GM12878 (cell line): Measurements from ENCODE around the gene EPHB1. TPM values are rescaled to one million over a fixed set of nuclear protein-coding genes. Genes with fewer than 3 reads are reported as not detected.

Experiments used
- ATAC-seq: fragments of 200-7000 bp; cut with Tn5 transposase; 3 replicates; pipeline ENCODE4 v1.9.1; 2020; ENCODE audit warnings: mild to moderate bottlenecking, moderate library complexity
- BruUV-seq: library from RNA; stranded (reverse); fragments of 400-500 nt; replicated peaks from 2 replicates; lab custom pipeline; 2021; lab: Mats Ljungman, UMichigan
- CTCF ChIA-PET: fragments of 300-600 bp; sonication (Branson Sonifier 250); formaldehyde crosslinking; extraction: SDS; loops from one replicate; lab custom pipeline; 2021; ENCODE audit warnings: inconsistent platforms; lab: Yijun Ruan, JAX
- POLR2A ChIA-PET: fragments of 350-600 bp; formaldehyde crosslinking; extraction: SDS; loops from one replicate; lab custom pipeline; 2021; ENCODE audit warnings: inconsistent platforms; lab: Charles Lee
- RAD21 ChIA-PET: fragments of 300-600 bp; sonication (Branson Sonifier 250); formaldehyde crosslinking; loops from one replicate; lab custom pipeline; 2023; ENCODE audit warnings: antibody characterized with exemption; ENCODE audit not compliant: unreplicated experiment; lab: Charles Lee
- SMC1A ChIA-PET: fragments of 300-600 bp; sonication (Branson Sonifier 250); formaldehyde crosslinking; loops from one replicate; lab custom pipeline; 2023; ENCODE audit not compliant: unreplicated experiment, uncharacterized antibody; lab: Charles Lee
- DNase-seq: peaks from one replicate; pipeline ENCODE4 v3.0.0-alpha.2; 2011; ENCODE audit warnings: low read depth, low spot score
- FAIRE-seq: peaks from 3 replicates; lab custom pipeline; 2011; peaks lifted over from hg19 to GRCh38; lab: Jason Lieb, UNC
- H2AFZ ChIP-seq: 2 replicates; pipeline ENCODE4 v1.6.0; 2011; ENCODE audit warnings: low read depth, low read length, control low read depth; ENCODE audit not compliant: control insufficient read depth
- H3K27ac ChIP-seq: 2 replicates; pipeline ENCODE4 v1.5.1; 2011; ENCODE audit warnings: control low read depth; ENCODE audit not compliant: control insufficient read depth, insufficient read depth
- H3K27me3 ChIP-seq, 2 experiments: replicated peaks in 1 of 2; 2 replicates each; pipeline versions ENCODE4 v1.6.0 to v1.6.1; 2011; ENCODE audit warnings: low read length in 1 of 2; ENCODE audit not compliant: control insufficient read depth in 2 of 2, insufficient read depth in 2 of 2
- H3K36me3 ChIP-seq, 2 experiments: 2 replicates each; pipeline ENCODE4 v1.5.1; 2011; ENCODE audit warnings: low read length in 1 of 2; ENCODE audit not compliant: control insufficient read depth in 2 of 2, insufficient read depth in 2 of 2
- H3K4me1 ChIP-seq: 2 replicates; pipeline ENCODE4 v1.6.1; 2011; ENCODE audit warnings: mild to moderate bottlenecking, low read length, moderate library complexity, mixed read lengths; ENCODE audit not compliant: control insufficient read depth, insufficient read depth
- H3K4me2 ChIP-seq: 2 replicates; pipeline ENCODE4 v1.6.0; 2011; ENCODE audit warnings: control low read depth; ENCODE audit not compliant: control insufficient read depth, insufficient read depth
- H3K4me3 ChIP-seq: fragments of 200-600 bp; sonication (generic); 2 replicates; pipeline ENCODE4 v1.5.1; 2016
- H3K79me2 ChIP-seq: 2 replicates; pipeline ENCODE4 v1.6.0; 2011; ENCODE audit warnings: low read length; ENCODE audit not compliant: control insufficient read depth, insufficient read depth
- H3K9ac ChIP-seq: 2 replicates; pipeline ENCODE4 v1.8.0; 2011; ENCODE audit warnings: low read length, control low read depth, mixed read lengths; ENCODE audit not compliant: control insufficient read depth, insufficient read depth
- H3K9me3 ChIP-seq: replicated peaks from 3 replicates; pipeline ENCODE4 v1.5.1; 2011; ENCODE audit warnings: mild to moderate bottlenecking, low read length; ENCODE audit not compliant: control insufficient read depth, insufficient read depth
- H4K20me1 ChIP-seq: 2 replicates; pipeline ENCODE4 v1.6.0; 2011; ENCODE audit not compliant: control insufficient read depth, insufficient read depth
- CHD2 ChIP-seq: IDR thresholded peaks from 2 replicates; pipeline ENCODE4 v1.6.1; 2011; ENCODE audit warnings: low read depth, low read length, improper control_type of control experiment, borderline replicate concordance
- E2F4 ChIP-seq: IDR thresholded peaks from 2 replicates; pipeline ENCODE4 v1.6.1; 2012; ENCODE audit warnings: low read depth, low read length, improper control_type of control experiment
- EED ChIP-seq: sonication (generic); IDR thresholded peaks from 2 replicates; pipeline ENCODE4 v1.6.1; 2016; ENCODE audit warnings: antibody characterized with exemption, low read depth
- IRF4 ChIP-seq: IDR thresholded peaks from 2 replicates; pipeline ENCODE4 v1.6.1; 2011; ENCODE audit warnings: low read depth, low read length
- KLF5 ChIP-seq: fragments of 450-650 bp; IDR thresholded peaks from 2 replicates; pipeline ENCODE4 v1.6.1; 2014; ENCODE audit warnings: mild to moderate bottlenecking; ENCODE audit not compliant: partially characterized antibody
- MEF2B ChIP-seq: fragments of 450-650 bp; IDR thresholded peaks from 2 replicates; pipeline ENCODE4 v1.6.1; 2018; ENCODE audit warnings: mild to moderate bottlenecking, moderate library complexity; ENCODE audit not compliant: partially characterized antibody, poor library complexity, severe bottlenecking
- MTA3 ChIP-seq: IDR thresholded peaks from 2 replicates; pipeline ENCODE4 v1.6.1; 2012; ENCODE audit warnings: low read length, inconsistent platforms, borderline replicate concordance
- NR2C2 ChIP-seq: IDR thresholded peaks from 2 replicates; pipeline ENCODE4 v1.6.1; 2011; ENCODE audit warnings: borderline replicate concordance, low read depth; ENCODE audit not compliant: control insufficient read depth, insufficient read length
- PAX5 ChIP-seq: IDR thresholded peaks from 2 replicates; pipeline ENCODE4 v1.6.1; 2011; ENCODE audit warnings: low read depth, low read length, borderline replicate concordance
- PBX3 ChIP-seq: IDR thresholded peaks from 2 replicates; pipeline ENCODE4 v1.6.1; 2011; ENCODE audit warnings: mild to moderate bottlenecking, low read depth, low read length, moderate library complexity; ENCODE audit not compliant: insufficient replicate concordance
- PKNOX1 ChIP-seq: fragments of 450-650 bp; IDR thresholded peaks from 2 replicates; pipeline ENCODE4 v1.6.1; 2016; ENCODE audit warnings: mild to moderate bottlenecking
- POU2F2 ChIP-seq: IDR thresholded peaks from 3 replicates; pipeline ENCODE4 v1.6.1; 2011; ENCODE audit warnings: low read depth, mild to moderate bottlenecking, low read length, borderline replicate concordance
- RBBP5 ChIP-seq: fragments of 200-600 bp; sonication (generic); conservative IDR thresholded peaks from 2 replicates; pipeline ENCODE4 v1.6.1; 2016
- SIN3A ChIP-seq: IDR thresholded peaks from 2 replicates; pipeline ENCODE4 v1.6.1; 2012; ENCODE audit warnings: low read depth, low read length, improper control_type of control experiment
- SKIL ChIP-seq: fragments of 450-650 bp; IDR thresholded peaks from 2 replicates; pipeline ENCODE4 v1.6.1; 2017; ENCODE audit warnings: mild to moderate bottlenecking, low read depth, inconsistent platforms; ENCODE audit not compliant: poor library complexity, severe bottlenecking
- SMC3 ChIP-seq: IDR thresholded peaks from 2 replicates; pipeline ENCODE4 v1.6.1; 2011; ENCODE audit warnings: low read length, improper control_type of control experiment, borderline replicate concordance
- TBL1XR1 ChIP-seq: IDR thresholded peaks from 2 replicates; pipeline ENCODE4 v1.6.1; 2012; ENCODE audit warnings: low read depth, low read length, improper control_type of control experiment
- WGBS: methylation state at CpG from one replicate; pipeline ENCODE4 v1.1.6; 2016; ENCODE audit warnings: low lambda C conversion rate; ENCODE audit not compliant: insufficient replicate concordance, insufficient coverage; ENCODE audit errors: missing lambda C conversion rate; 5-methylcytosine and 5-hydroxymethylcytosine counted together
- in situ Hi-C: fragments of 300-500 bp; cut with MboI; formaldehyde crosslinking; loops from 9 replicates; pipeline ENCODE4 v1.14.3; 2018; ENCODE audit warnings: mixed read lengths
- intact Hi-C: fragments of 100-400 bp; cut with micrococcal nuclease; formaldehyde crosslinking; loops from one replicate; pipeline ENCODE4 v1.14.2; 2022; ENCODE audit not compliant: unreplicated experiment
- polyA plus RNA-seq, 11 experiments: library from polyadenylated mRNA; depleted of rRNA in 4 of 11; unstranded in 6 of 11; stranded (reverse) in 5 of 11; fragments of >200 nt; fragmentation: Nextera tagmentation in 4 of 11; fragmentation: Illumina TruSeq in 1 of 11; extraction: Ambion mirVana in 4 of 11; extraction: Trizol in 1 of 11; gene quantifications; 1 replicate in 1 of 11; 2 replicates in 10 of 11; pipeline versions ENCODE4 v1.2.1 to v1.2.3, GENCODE V29; 2011 to 2016; ENCODE audit warnings: inconsistent platforms in 2 of 11, missing spikeins in 2 of 11, low read depth in 1 of 11
- total RNA-seq, 4 experiments: library from RNA; depleted of rRNA in 3 of 4; stranded (reverse); fragments of >200 nt in 3 of 4; fragmentation: Illumina TruSeq in 1 of 4; extraction: Trizol in 1 of 4; gene quantifications; 2 replicates each; pipeline versions ENCODE4 v1.2.1 to v1.2.3, GENCODE V29; 2013 to 2021

The EPHB1 gene
- total and polyA plus RNA-seq, 10 of the 15 experiments (the other 5 are each of a cell fraction or from before 2014, with no cell fraction given) = 0.33 to 23.8 (median 1.2) TPM

- no peak for TF ChIP-seq PBX3
- no peak for TF ChIP-seq MEF2B
- no peak for TF ChIP-seq RBBP5
- no peak for TF ChIP-seq E2F4
Observed at GRCh38 chr3:134809427-134810051, 14.5 kb downstream of the EPHB1 start (continued).

- H3K36me3 ChIP-seq = peaks cover 0 to 4% of the 10 kb centered on the region in 2 experiments; a peak in 1 of 4 replicates
- DNase-seq (no peak), ATAC-seq (peak; percentile 68), FAIRE-seq (peak; percentile 86)
- H3K4me3 ChIP-seq = no peak overlapping the region
- RAD21 ChIA-PET = interaction anchor here (1.9 to 6.0 kb wide), 4 partner anchors 9 to 43 kb away, joined by 5 to 42 read pairs (median 14); partner anchors contain the start of gene EPHB1
- intact Hi-C loops (no loop called here), in situ Hi-C loops (no loop called here)
- peaks cover 38% of the 10 kb centered on the region for H3K79me2 ChIP-seq
- H2AFZ ChIP-seq = no peak overlapping the region
- H3K4me1 ChIP-seq = peaks cover 14% of the 10 kb centered on the region
- no TSS peak for BruUV-seq
- H3K9me3 ChIP-seq = no peaks in the 10 kb centered on the region
- H3K4me2 ChIP-seq = no peak overlapping the region; the same call in 1 of the 2 replicates
- H3K27ac ChIP-seq = no peak overlapping the region
- no peaks in the 10 kb centered on the region; the same call in 1 of the 2 replicates for H4K20me1 ChIP-seq
- 0% methylated on average over 2 of the region's 2 CpGs for WGBS
- POLR2A ChIA-PET = interaction anchor here (1.2 to 2.7 kb wide), 2 partner anchors 10 kb away, joined by 3 to 7 read pairs; no protein-coding TSS in a partner anchor
- no peak overlapping the region for H3K9ac ChIP-seq
- SMC1A ChIA-PET = interaction anchor here (0.9 to 4.2 kb wide), 11 partner anchors 9 to 429 kb away, joined by 3 to 24 read pairs (median 6); partner anchors contain the start of gene EPHB1
- no peaks in the 10 kb centered on the region for H3K27me3 ChIP-seq
- CTCF ChIA-PET = interaction anchor here (0.7 to 3.0 kb wide), 6 partner anchors 10 to 416 kb away, joined by 3 to 19 read pairs (median 3); partner anchors contain the start of gene EPHB1
- TF ChIP-seq SKIL = no peak
- TF ChIP-seq SMC3 = no peak
- TF ChIP-seq MTA3 = no peak
- TF ChIP-seq TBL1XR1 = no peak
- TF ChIP-seq KLF5 = no peak
- no peak for TF ChIP-seq EED
- TF ChIP-seq IRF4 = no peak
- peak; percentile 19; the same call in 1 of the 2 replicates for TF ChIP-seq PKNOX1
- TF ChIP-seq POU2F2 = peak; percentile 82; the same call in 1 of the 3 replicates
- TF ChIP-seq PAX5 = no peak
- TF ChIP-seq CHD2 = peak; percentile 29; the same call in 1 of the 2 replicates
- no peak for TF ChIP-seq SIN3A
- TF ChIP-seq NR2C2 = no peak
Observed at GRCh38 chr3:134810052-134810435, 15.0 kb downstream of the EPHB1 start.
